ENCODE data around the gene TMOD2. TPM values are rescaled to one million over a fixed set of nuclear protein-coding genes. Genes with fewer than 3 reads are reported as not detected.

Gene TMOD2
- total and polyA plus RNA-seq, 2 donors from 2014 or later, result 2.5 to 9.3 TPM

GRCh38 chr15:51731549-51732267 is 19.7 kb upstream of the TMOD2 start:
- Histone ChIP-seq H3K36me3 (ENCODE audit: control insufficient read depth in 2 of 3, insufficient read depth in 3 of 3, low read length in 3 of 3) (no peaks in the 10 kb centered on the region), H3K27ac (ENCODE audit: low read depth in 2 of 2, low read length in 2 of 2) (peak overlapping the region; percentile 72 to 93), H3K4me3 (ENCODE audit: low read length in 3 of 3) (peak overlapping the region in 2 of 3 donors; percentile 25 to 29), H3K9ac (ENCODE audit: low read length in 3 of 3) (peak overlapping the region in 2 of 3 donors; percentile 1 to 17), H3K27me3 (ENCODE audit: control insufficient read depth, insufficient read depth, low read length) (no peaks in the 10 kb centered on the region), H3K4me1 (ENCODE audit: control insufficient read depth in 2 of 3, insufficient read depth in 2 of 3, low read depth in 1 of 3, low read length in 3 of 3) (peaks cover 0 to 20% (median 0%) of the 10 kb centered on the region in 3 donors), H3K9me3 (ENCODE audit: control insufficient read depth in 2 of 3, insufficient read depth in 1 of 3, low read length in 3 of 3) (no peaks in the 10 kb centered on the region)
- TF ChIP-seq, protein P1, sequence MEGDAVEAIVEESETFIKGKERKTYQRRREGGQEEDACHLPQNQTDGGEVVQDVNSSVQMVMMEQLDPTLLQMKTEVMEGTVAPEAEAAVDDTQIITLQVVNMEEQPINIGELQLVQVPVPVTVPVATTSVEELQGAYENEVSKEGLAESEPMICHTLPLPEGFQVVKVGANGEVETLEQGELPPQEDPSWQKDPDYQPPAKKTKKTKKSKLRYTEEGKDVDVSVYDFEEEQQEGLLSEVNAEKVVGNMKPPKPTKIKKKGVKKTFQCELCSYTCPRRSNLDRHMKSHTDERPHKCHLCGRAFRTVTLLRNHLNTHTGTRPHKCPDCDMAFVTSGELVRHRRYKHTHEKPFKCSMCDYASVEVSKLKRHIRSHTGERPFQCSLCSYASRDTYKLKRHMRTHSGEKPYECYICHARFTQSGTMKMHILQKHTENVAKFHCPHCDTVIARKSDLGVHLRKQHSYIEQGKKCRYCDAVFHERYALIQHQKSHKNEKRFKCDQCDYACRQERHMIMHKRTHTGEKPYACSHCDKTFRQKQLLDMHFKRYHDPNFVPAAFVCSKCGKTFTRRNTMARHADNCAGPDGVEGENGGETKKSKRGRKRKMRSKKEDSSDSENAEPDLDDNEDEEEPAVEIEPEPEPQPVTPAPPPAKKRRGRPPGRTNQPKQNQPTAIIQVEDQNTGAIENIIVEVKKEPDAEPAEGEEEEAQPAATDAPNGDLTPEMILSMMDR (IDR thresholded peaks at IDR 0.05; ENCODE audit: borderline replicate concordance, extremely low read depth, insufficient read depth), result no peak
- DNase-seq (peak in 1 of 5 donors; percentile 23), FAIRE-seq (no peak)
- intact Hi-C loops (cut with DNase I), result no loop called here

- H3K4me1 ChIP-seq (ENCODE audit: control insufficient read depth in 2 of 3, insufficient read depth in 2 of 3, low read depth in 1 of 3, low read length in 3 of 3), result peaks cover 0 to 20% (median 0%) of the 10 kb centered on the region in 3 donors
- no peak overlapping the region for H3K4me3 ChIP-seq (ENCODE audit: low read length in 3 of 3)
- H3K27ac ChIP-seq (ENCODE audit: low read depth in 2 of 2, low read length in 2 of 2), result peak overlapping the region in 1 of 2 donors; percentile 93
- FAIRE-seq (no peak), DNase-seq (no peak)
- H3K9ac ChIP-seq (ENCODE audit: low read length in 3 of 3), result no peak overlapping the region
- H3K27me3 ChIP-seq (ENCODE audit: control insufficient read depth, insufficient read depth, low read length), result no peaks in the 10 kb centered on the region
- intact Hi-C loops (cut with DNase I), result no loop called here
- TF ChIP-seq, protein P1 (IDR thresholded peaks at IDR 0.05; ENCODE audit: borderline replicate concordance, extremely low read depth, insufficient read depth), result no peak
- H3K36me3 ChIP-seq (ENCODE audit: control insufficient read depth in 2 of 3, insufficient read depth in 3 of 3, low read length in 3 of 3), result no peaks in the 10 kb centered on the region
- no peaks in the 10 kb centered on the region for H3K9me3 ChIP-seq (ENCODE audit: control insufficient read depth in 2 of 3, insufficient read depth in 1 of 3, low read length in 3 of 3)
Measured at GRCh38 chr15:51732646-51733045, 18.8 kb upstream of the TMOD2 start.

GRCh38 chr15:51735228-51736010 is 16.0 kb upstream of the TMOD2 start:
- no peaks in the 10 kb centered on the region for H3K27me3 ChIP-seq (ENCODE audit: control insufficient read depth, insufficient read depth, low read length)
- H3K36me3 ChIP-seq (ENCODE audit: control insufficient read depth in 2 of 3, insufficient read depth in 3 of 3, low read length in 3 of 3), result no peaks in the 10 kb centered on the region
- FAIRE-seq, result no peak
- H3K9me3 ChIP-seq (ENCODE audit: control insufficient read depth in 2 of 3, insufficient read depth in 1 of 3, low read length in 3 of 3), result no peaks in the 10 kb centered on the region
- peak overlapping the region in 1 of 3 donors; percentile 12 for H3K9ac ChIP-seq (ENCODE audit: low read length in 3 of 3)
- peak overlapping the region in 1 of 3 donors; percentile 15 for H3K4me3 ChIP-seq (ENCODE audit: low read length in 3 of 3)
- intact Hi-C loops (cut with DNase I), result no loop called here
- H3K27ac ChIP-seq (ENCODE audit: low read depth in 2 of 2, low read length in 2 of 2), result no peak overlapping the region
- no peak for DNase-seq
- H3K4me1 ChIP-seq (ENCODE audit: control insufficient read depth in 2 of 3, insufficient read depth in 2 of 3, low read depth in 1 of 3, low read length in 3 of 3), result peaks cover 0 to 25% (median 0%) of the 10 kb centered on the region in 3 donors
- TF ChIP-seq, protein P1 (IDR thresholded peaks at IDR 0.05; ENCODE audit: borderline replicate concordance, extremely low read depth, insufficient read depth), result no peak

Data from kidney (tissue), 14 donors.